GM19043 (cell line): ENCODE data around the gene KCNK2.

ENCODE experiments used
- ATAC-seq: cut with Tn5 transposase; IDR thresholded peaks from one replicate; pipeline ENCODE4 v1.9.1; 2021; ENCODE audit warnings: low read depth; ENCODE audit not compliant: unreplicated experiment

The KCNK2 gene, protein sequence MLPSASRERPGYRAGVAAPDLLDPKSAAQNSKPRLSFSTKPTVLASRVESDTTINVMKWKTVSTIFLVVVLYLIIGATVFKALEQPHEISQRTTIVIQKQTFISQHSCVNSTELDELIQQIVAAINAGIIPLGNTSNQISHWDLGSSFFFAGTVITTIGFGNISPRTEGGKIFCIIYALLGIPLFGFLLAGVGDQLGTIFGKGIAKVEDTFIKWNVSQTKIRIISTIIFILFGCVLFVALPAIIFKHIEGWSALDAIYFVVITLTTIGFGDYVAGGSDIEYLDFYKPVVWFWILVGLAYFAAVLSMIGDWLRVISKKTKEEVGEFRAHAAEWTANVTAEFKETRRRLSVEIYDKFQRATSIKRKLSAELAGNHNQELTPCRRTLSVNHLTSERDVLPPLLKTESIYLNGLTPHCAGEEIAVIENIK

GRCh38 chr1:215082532-215083382 lies at the start of gene KCNK2:
Gene KCNK2, plus strand, starts transcription at chr1:215082737. Its CDS starts 649 bp downstream, at chr1:215083386.
- no peak for ATAC-seq

GRCh38 chr1:215032911-215033526 lies 49.5 kb upstream of the KCNK2 start:
- ATAC-seq: no peak

- no peak for ATAC-seq
Measured at GRCh38 chr1:215040190-215040589, 42.3 kb upstream of the KCNK2 start.

DNA sequence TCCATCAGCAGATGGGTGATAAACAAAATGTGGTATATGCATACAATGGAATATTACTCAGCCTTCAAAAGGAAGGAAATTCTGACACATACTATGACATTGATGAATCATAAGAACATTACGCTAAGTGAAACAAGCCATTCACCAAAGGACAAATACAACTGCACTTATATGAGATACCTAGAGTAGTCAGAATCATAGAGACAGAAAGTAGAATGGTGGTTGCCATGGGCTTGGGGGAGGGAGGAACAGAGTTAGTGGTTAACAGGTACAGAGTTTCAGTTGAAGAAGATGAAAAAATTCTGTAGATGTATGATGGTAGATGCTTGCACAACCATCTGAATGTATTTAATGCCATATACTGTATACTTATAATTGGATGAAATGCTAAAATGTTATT lies 39.1 kb upstream of the KCNK2 start:
- ATAC-seq: no peak

DNA sequence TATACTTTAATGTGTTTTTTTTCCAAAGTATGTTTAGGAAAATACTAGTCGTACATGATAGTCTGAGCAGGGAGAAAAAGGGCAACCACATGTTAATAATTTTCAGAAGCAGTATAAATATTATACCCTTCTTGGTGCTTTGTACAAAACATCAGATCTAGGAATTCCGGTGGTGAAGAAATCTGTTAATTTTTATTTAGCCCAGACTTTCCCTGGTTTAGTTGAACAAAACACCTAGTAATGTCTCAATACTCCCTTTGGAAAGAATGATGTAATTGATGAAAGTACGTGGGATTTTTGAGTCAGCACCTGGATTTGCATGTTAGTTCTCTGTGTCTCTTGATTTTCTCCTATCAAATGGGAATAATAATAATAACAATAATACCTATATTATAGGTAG lies 38.4 kb upstream of the KCNK2 start:
- no peak for ATAC-seq

DNA sequence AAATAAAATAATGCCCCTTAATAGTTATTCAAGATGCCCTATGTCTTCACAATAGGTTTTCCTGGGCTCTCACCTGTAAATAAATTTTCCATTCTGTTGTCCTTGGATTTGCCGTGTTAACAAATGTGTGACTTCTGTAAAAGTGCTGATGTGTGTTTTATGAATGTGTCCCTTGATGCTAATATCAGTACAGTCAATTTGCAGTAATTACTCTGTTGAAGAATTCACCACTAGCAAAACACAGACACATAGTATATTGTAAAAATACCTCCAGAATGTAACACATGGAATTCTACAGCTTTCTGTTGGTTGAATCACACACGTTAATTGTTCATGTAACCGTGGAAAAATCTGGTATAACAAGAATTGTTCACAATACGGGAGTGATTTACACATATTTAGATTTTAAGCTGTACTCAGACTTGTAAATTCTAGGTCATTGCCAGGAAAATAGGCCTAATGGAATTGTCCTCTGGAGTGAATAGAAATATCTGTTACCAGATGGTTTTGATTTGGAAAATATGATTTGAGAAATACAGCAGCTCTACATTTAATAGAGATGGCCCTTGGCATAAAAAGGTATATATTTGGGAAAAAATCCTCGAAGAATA lies 36.7 kb upstream of the KCNK2 start:
- ATAC-seq: no peak

DNA sequence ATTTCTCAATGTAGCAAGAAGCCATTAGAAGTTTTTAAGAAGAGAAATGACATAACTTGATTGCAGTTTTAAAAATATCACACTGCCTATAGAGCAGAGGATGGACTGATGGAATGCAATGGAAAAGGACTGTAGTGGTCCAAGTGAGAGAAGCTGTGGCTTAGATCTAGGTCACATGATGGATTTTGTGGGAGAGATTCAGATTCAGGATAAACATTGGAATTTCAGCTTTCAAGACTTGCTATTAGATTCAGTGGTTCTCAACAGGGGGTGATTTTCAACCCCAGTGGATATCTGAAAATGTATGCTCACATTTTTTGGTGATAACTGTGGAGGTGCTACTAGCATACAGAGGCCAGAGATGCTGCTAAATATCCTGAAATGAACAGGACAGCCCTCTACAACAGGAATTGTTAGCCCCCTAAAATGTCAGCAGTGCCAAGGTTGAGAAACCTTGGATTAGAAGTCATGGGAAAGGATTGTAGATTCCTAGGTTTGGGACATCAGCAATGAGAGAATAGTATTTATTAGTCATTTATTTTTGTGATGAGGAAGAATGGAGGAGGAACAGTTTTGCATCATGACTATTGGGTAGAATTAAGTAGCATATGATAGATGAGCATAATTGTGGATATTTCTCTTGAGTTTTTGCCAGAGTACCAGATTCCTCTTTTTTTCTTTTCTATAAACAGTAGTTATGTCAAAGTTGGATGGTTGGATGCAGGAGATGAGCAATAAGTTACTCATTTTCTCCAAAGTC lies 30.1 kb upstream of the KCNK2 start:
- no peak for ATAC-seq

DNA sequence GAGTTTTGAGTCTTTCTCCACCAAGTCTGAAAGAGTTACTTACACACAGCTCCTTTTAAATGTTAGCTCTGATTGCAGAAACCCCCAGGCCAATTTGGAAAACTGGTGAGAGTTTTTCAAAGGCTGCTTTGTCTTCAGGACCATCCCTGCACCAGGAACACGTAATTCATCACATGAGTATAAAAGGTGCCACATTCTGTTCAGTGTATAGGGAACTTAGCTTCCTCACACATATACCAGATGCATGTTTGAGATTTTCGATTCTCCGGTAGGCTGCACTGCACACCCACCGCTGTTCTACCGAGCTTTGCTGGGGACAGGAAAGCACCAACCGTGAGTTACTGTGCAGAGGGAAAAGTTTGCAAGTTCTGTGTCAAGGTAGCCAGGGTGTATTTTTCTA lies 28.3 kb upstream of the KCNK2 start:
- ATAC-seq: no peak

- ATAC-seq: no peak
Measured at GRCh38 chr1:215055281-215055935, 27.1 kb upstream of the KCNK2 start.

DNA sequence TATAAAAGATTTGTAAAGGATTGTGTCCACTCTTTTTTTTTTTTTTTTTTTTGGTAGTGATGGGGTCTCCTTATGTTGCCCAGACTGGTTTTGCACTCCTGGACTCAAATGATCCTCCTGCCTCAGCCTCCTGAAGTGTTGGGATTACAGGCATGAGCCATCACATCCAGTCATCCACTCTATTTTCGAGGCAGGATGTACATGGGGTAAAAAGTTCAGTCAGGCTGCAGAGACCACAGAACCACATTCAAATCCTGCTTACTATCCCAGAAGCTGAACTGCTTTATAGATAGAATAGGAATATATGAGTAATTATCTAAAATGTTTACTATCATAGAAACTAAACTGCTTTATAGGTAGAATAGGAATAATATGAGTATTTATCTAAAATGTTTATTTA lies 26.0 kb upstream of the KCNK2 start:
- ATAC-seq: no peak

- ATAC-seq: no peak
Measured at GRCh38 chr1:215059947-215060346, 22.6 kb upstream of the KCNK2 start.

- no peak for ATAC-seq
Measured at GRCh38 chr1:215064327-215064726, 18.2 kb upstream of the KCNK2 start.

- ATAC-seq: no peak
Measured at GRCh38 chr1:215071078-215071477, 11.5 kb upstream of the KCNK2 start.

DNA sequence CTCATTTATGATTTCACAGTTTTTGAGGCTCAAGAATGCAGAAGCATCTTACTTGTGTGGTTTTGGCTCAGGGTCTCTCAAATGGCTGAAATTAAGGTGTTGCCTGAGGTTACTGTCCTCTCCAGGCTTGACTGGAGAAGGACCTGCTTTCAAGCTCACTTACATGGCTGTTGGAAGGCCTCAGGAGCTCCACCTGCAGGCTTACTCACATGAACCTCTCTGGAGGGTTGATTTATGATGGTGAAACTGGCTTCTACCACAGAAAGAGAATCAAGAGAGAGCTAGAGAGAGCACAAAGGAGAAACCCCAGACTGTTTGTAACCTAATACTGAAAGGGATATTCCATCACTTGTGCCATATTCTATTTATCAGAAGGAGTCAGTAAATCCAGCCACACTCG lies 6.2 kb upstream of the KCNK2 start:
- peak; percentile 47 for ATAC-seq

- no peak for ATAC-seq
Measured at GRCh38 chr1:215079456-215079855, 3.1 kb upstream of the KCNK2 start.

DNA sequence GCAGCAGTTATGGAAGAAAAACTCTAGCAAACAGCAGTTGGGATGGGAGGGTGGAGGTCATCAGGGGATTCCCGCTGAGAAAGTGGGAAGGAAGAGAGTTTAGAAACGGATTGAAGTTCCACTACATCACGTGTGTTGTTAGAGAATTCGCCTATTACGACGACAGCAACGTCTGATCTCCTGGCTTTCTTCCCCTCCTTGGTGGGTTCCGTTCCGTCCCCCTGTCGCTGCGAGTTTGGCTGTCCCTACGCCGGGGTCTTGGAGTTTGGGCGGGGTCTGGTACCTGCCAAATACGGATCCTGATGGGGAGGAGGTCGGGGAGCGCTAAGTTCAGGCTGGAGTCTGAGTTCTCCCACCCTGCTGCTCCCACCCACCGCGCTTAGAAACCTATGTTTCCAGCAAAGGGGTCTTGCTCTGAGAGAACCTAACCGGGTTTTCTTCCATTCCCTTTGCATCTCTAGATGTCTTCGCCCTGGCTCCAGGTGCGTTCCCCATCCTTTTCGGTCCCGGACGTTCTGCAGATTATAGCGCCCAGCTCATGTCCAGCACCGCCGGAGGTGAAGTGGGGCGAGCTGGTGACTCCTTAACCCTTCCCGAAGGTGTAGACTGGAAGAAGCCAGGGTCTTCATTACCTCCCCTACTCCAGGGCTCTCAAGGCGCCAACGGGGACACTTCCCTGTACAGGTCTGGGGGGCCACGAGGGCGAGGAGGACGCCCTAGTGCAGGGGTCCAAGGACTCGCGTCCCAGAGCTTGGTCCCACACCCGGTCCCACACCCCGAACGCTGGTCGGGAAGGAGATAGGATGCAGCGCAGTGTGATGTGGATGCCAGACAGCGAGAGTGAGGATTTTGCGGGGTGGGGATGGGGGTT lies 641 bp upstream of the KCNK2 start:
- ATAC-seq: no peak

DNA sequence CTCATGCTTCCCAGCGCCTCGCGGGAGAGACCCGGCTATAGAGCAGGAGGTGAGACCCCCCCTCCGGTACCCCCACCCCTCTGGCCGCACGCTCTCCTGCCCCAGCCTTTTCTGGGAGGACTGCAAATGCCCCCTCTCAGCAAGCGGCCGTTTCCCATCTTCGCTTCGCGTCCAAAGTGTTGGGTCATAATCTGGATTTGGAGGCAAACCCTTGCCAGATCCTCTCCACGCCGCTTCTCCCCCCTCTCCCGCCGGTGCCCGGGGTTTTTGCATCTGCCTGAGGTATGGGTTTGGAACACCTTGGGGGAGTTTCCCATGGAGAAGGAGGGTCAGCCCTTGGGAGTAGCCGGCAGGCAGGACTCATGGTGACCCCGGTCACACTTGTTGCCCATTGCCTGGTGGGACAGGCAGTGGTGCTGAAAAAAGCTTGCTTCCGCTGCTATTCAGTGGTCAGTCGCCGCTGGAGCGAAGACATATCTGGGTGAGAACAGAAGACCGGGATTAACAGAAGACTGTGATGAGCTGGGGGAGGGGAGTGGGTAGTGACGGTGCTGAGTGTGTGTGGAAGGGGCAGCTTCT lies 935 bp downstream of the KCNK2 start:
- no peak for ATAC-seq

GRCh38 chr1:215084621-215085020 lies 2.1 kb downstream of the KCNK2 start:
- no peak for ATAC-seq
